ENCODE measurements around the gene NOL4L. TPM values are rescaled to one million over a fixed set of nuclear protein-coding genes. Genes with fewer than 3 reads are reported as not detected.

The NOL4L gene
- total RNA-seq, 1 donor from 2014 or later, result 19.7 TPM

DNA sequence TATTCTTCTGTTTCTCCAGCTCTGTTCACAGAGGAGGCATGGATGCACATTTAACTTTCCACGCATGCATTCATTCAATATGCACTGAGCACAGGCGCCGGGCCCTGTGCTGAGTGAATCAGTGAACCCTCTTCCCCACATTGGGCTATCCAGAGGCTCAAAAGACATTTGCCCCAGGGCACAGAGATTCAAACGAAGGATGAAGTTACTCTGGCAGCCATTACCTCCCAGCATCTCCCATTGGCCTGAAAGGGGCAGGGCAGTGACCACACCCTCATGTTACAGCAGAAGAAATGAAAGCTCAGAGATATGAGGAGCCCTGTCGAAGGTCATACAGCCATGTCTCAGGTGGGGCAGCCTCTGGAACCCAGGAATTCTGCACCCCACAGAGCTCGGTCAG is 26.7 kb upstream of the NOL4L start:
- Histone ChIP-seq H3K4me1 (no peaks in the 10 kb centered on the region), H3K4me3 (no peak overlapping the region), H3K9me3 (no peaks in the 10 kb centered on the region), H3K36me3 (no peaks in the 10 kb centered on the region), H3K27me3 (no peaks in the 10 kb centered on the region), H3K27ac (no peak overlapping the region)
- TF ChIP-seq, protein P1, sequence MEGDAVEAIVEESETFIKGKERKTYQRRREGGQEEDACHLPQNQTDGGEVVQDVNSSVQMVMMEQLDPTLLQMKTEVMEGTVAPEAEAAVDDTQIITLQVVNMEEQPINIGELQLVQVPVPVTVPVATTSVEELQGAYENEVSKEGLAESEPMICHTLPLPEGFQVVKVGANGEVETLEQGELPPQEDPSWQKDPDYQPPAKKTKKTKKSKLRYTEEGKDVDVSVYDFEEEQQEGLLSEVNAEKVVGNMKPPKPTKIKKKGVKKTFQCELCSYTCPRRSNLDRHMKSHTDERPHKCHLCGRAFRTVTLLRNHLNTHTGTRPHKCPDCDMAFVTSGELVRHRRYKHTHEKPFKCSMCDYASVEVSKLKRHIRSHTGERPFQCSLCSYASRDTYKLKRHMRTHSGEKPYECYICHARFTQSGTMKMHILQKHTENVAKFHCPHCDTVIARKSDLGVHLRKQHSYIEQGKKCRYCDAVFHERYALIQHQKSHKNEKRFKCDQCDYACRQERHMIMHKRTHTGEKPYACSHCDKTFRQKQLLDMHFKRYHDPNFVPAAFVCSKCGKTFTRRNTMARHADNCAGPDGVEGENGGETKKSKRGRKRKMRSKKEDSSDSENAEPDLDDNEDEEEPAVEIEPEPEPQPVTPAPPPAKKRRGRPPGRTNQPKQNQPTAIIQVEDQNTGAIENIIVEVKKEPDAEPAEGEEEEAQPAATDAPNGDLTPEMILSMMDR (IDR thresholded peaks at IDR 0.05), result no peak
- DNase-seq, result no peak
- ATAC-seq, result no peak
- intact Hi-C loops (cut with DNase I), result no loop called here

DNA sequence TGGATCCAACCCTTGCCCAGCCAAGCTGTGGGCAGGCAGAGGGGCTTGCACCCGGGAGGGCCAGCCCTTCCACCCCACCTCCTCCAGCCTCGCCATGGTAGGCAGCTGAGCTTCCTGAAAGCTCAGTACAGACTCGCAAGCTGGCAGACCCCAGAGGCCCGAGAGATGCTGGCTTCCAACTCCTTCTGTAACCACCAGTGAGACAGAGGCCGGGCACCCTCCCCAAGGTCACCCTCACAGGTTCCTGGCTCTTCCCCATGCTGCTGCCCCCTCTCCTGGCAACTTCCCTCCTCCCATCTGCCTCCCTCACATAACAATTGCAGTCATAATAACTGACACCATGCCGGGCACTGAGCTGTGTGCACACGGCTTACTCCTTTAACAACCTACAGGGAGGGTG is 26.2 kb upstream of the NOL4L start:
- DNase-seq (no peak), ATAC-seq (no peak)
- Histone ChIP-seq H3K27me3 (no peaks in the 10 kb centered on the region), H3K4me1 (no peaks in the 10 kb centered on the region), H3K36me3 (no peaks in the 10 kb centered on the region), H3K9me3 (no peaks in the 10 kb centered on the region), H3K4me3 (no peak overlapping the region), H3K27ac (no peak overlapping the region)
- intact Hi-C loops (cut with DNase I), result no loop called here
- TF ChIP-seq, protein P1 (IDR thresholded peaks at IDR 0.05), result no peak

- intact Hi-C loops (cut with DNase I), result no loop called here
- Histone ChIP-seq H3K27me3 (no peaks in the 10 kb centered on the region), H3K36me3 (no peaks in the 10 kb centered on the region), H3K9me3 (no peaks in the 10 kb centered on the region), H3K27ac (no peak overlapping the region), H3K4me1 (no peaks in the 10 kb centered on the region), H3K4me3 (no peak overlapping the region)
- no peak for ATAC-seq
- no peak for DNase-seq
- TF ChIP-seq, protein P1 (IDR thresholded peaks at IDR 0.05), result no peak
These were observed 25.5 kb upstream of the NOL4L start for GRCh38 chr20:32610472-32611218.

DNA sequence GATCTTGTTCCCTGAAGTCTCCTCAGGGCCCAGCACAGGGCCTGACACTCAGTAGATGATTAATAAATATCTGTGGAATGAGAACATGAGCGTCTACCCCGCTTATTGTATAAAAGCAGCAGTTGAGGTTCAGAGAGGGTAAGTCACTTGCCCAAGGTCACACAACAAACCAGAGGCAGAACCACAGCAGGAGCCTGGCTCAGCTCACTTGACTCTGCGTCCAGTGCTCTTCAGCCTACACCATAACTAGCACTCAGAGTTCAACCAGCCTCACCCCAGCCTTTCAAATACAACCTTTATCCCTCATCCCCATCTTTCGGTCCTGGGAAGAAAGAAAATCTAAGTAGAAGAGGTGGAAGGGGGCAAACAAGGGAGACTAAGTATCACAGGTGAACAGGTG is 24.9 kb upstream of the NOL4L start:
- Histone ChIP-seq H3K4me1 (no peaks in the 10 kb centered on the region), H3K4me3 (no peak overlapping the region), H3K9me3 (no peaks in the 10 kb centered on the region), H3K27ac (no peak overlapping the region), H3K27me3 (no peaks in the 10 kb centered on the region), H3K36me3 (no peaks in the 10 kb centered on the region)
- no peak for ATAC-seq
- no peak for DNase-seq
- intact Hi-C loops (cut with DNase I), result no loop called here
- TF ChIP-seq, protein P1 (IDR thresholded peaks at IDR 0.05), result no peak

DNA sequence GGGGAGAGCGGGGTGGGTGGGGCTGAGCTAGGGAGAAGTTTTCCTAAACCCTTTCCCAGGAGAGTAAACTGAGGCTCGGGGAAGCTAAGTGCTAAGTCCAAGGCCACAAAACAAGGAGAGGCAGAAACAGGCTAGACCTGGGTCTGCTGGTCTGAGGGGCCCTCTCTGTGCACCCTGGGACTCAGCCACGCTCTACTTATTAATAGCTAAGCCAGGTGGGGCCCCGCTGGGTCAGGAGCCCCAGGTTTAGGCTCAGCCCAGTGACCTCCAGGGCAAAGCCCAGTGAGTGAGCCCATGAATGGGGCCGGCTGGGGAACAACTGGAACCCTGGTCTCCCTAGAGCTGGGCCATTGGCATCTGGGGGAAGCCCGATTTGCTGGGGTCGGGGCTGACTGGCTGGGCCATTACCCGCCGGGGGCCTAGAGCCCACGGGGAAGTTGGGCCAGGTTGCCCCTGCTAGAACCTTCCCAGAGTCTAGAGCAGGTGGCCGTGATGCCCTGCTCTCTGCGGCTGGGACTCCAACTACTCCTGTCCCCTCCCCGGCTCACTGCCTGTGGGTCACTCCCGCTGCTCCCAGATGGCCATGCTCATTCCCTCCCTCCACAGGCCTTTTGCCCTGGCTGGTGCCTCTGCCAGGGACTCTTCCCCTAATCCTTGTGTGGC is 24.1 kb upstream of the NOL4L start:
- TF ChIP-seq, protein P1 (IDR thresholded peaks at IDR 0.05), result no peak
- intact Hi-C loops (cut with DNase I), result no loop called here
- Histone ChIP-seq H3K4me1 (no peaks in the 10 kb centered on the region), H3K9me3 (no peaks in the 10 kb centered on the region), H3K36me3 (no peaks in the 10 kb centered on the region), H3K4me3 (no peak overlapping the region), H3K27ac (no peak overlapping the region), H3K27me3 (no peaks in the 10 kb centered on the region)
- ATAC-seq, result no peak
- DNase-seq, result no peak
